Measurements from ENCODE around the gene DPP9. TPM values are rescaled to one million over a fixed set of nuclear protein-coding genes. Genes with fewer than 3 reads are reported as not detected.

The DPP9 gene
- total and polyA plus RNA-seq, 2 of the 13 experiments (the other 11 are each of a cell fraction or from before 2014, with no cell fraction given) = 8.4 to 25.8 TPM

- peak; percentile 54 for TF ChIP-seq RBM39 (IDR thresholded peaks at IDR 0.05; ENCODE audit: low read depth, low read length, poor library complexity, severe bottlenecking)
- no peak for TF ChIP-seq SYNCRIP (IDR thresholded peaks at IDR 0.05; ENCODE audit: insufficient read depth, low read depth, low read length)
- no peak for TF ChIP-seq MATR3 (CRISPR knock-in tag; IDR thresholded peaks at IDR 0.05)
- no peak for TF ChIP-seq PBX3 (CRISPR knock-in tag; IDR thresholded peaks at IDR 0.05; ENCODE audit: borderline replicate concordance)
- TF ChIP-seq CREM (IDR thresholded peaks at IDR 0.05) = no peak
- TF ChIP-seq CREM (CRISPR knock-in tag; IDR thresholded peaks at IDR 0.05) = no peak
- no peak for TF ChIP-seq PLRG1 (conservative IDR thresholded peaks at IDR 0.05)
- no peak for TF ChIP-seq ZNF766 (CRISPR knock-in tag; IDR thresholded peaks at IDR 0.05; ENCODE audit: borderline replicate concordance)
- peak; percentile 37 for TF ChIP-seq CTCF (CRISPR knock-in tag; IDR thresholded peaks at IDR 0.05)
- no peak for TF ChIP-seq NPAS2 (CRISPR knock-in tag; IDR thresholded peaks at IDR 0.05; ENCODE audit: borderline replicate concordance)
- no peak for TF ChIP-seq MEIS1 (CRISPR knock-in tag; IDR thresholded peaks at IDR 0.05; ENCODE audit: borderline replicate concordance)
- no peak for TF ChIP-seq KLF11 (CRISPR knock-in tag; IDR thresholded peaks at IDR 0.05)
- no peak for TF ChIP-seq ZFP41 (CRISPR knock-in tag; IDR thresholded peaks at IDR 0.05; ENCODE audit: borderline replicate concordance)
- TF ChIP-seq ZNF251 (CRISPR knock-in tag; IDR thresholded peaks at IDR 0.05) = no peak
- TF ChIP-seq, protein P1, sequence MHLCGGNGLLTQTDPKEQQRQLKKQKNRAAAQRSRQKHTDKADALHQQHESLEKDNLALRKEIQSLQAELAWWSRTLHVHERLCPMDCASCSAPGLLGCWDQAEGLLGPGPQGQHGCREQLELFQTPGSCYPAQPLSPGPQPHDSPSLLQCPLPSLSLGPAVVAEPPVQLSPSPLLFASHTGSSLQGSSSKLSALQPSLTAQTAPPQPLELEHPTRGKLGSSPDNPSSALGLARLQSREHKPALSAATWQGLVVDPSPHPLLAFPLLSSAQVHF (CRISPR knock-in tag; IDR thresholded peaks at IDR 0.05) = no peak
- no peak for TF ChIP-seq CAMTA2 (CRISPR knock-in tag; IDR thresholded peaks at IDR 0.05; ENCODE audit: borderline replicate concordance)
- TF ChIP-seq SPEN (CRISPR knock-in tag; IDR thresholded peaks at IDR 0.05; ENCODE audit: low read depth) = no peak
- TF ChIP-seq ZNF34 (CRISPR knock-in tag; IDR thresholded peaks at IDR 0.05; ENCODE audit: borderline replicate concordance) = no peak
- TF ChIP-seq TBX3 (IDR thresholded peaks at IDR 0.05; ENCODE audit: borderline replicate concordance) = no peak
- TF ChIP-seq PTBP1 (IDR thresholded peaks at IDR 0.05; ENCODE audit: low read depth, low read length, poor library complexity, severe bottlenecking) = no peak
- no peak for TF ChIP-seq ZSCAN20 (CRISPR knock-in tag; IDR thresholded peaks at IDR 0.05; ENCODE audit: borderline replicate concordance)
- TF ChIP-seq HMG20A (CRISPR knock-in tag; IDR thresholded peaks at IDR 0.05; ENCODE audit: borderline replicate concordance) = no peak
- no peak for TF ChIP-seq ADNP (CRISPR knock-in tag; IDR thresholded peaks at IDR 0.05)
- no peak for TF ChIP-seq THYN1 (CRISPR knock-in tag; IDR thresholded peaks at IDR 0.05; ENCODE audit: borderline replicate concordance, low read depth)
- no peak for TF ChIP-seq CCDC6 (CRISPR knock-in tag; IDR thresholded peaks at IDR 0.05)
- no peak for TF ChIP-seq PREB (CRISPR knock-in tag; IDR thresholded peaks at IDR 0.05)
These were observed 68.9 kb downstream of the DPP9 start (continued) for GRCh38 chr19:4654437-4655361.
